WTC11 (cell line): ENCODE results near the gene NDUFAF8. TPM values are rescaled to one million over a fixed set of nuclear protein-coding genes. Genes with fewer than 3 reads are reported as not detected.

Experiments
- ATAC-seq: fragments of 200-7000 bp; cut with Tn5 transposase; 2 replicates; pipeline ENCODE4 v1.10.0; 2021; ENCODE audit warnings: mild to moderate bottlenecking, moderate library complexity
- CTCF ChIA-PET: fragments of 300-600 bp; sonication (Branson Sonifier 250); formaldehyde crosslinking; loops from one replicate; lab custom pipeline; 2021; ENCODE audit warnings: antibody characterized with exemption; lab: Charles Lee
- POLR2A ChIA-PET: fragments of 350-600 bp; sonication (Branson Sonifier 250); formaldehyde crosslinking; loops from one replicate; lab custom pipeline; 2021; ENCODE audit warnings: antibody characterized with exemption; lab: Charles Lee
- DNase-seq: peaks from one replicate; pipeline ENCODE4 v3.0.0; 2021; ENCODE audit warnings: low spot score
- H3K27ac Mint-ChIP-seq: 2 replicates; pipeline ENCODE4 v1.8.0; 2021; ENCODE audit warnings: mixed read lengths
- H3K27me3 Mint-ChIP-seq: 2 replicates; pipeline ENCODE4 v1.8.0; 2021; ENCODE audit warnings: low read depth, mild to moderate bottlenecking, moderate library complexity, mixed read lengths
- H3K36me3 Mint-ChIP-seq: 2 replicates; pipeline ENCODE4 v1.8.0; 2021; ENCODE audit warnings: mixed read lengths
- H3K4me1 Mint-ChIP-seq: 2 replicates; pipeline ENCODE4 v1.8.0; 2022; ENCODE audit warnings: mixed read lengths
- H3K4me3 Mint-ChIP-seq: 2 replicates; pipeline ENCODE4 v1.8.0; 2021; ENCODE audit warnings: mild to moderate bottlenecking, moderate library complexity, mixed read lengths
- H3K9me3 Mint-ChIP-seq: 2 replicates; pipeline ENCODE4 v1.8.0; 2021; ENCODE audit warnings: mixed read lengths
- ATF6 ChIP-seq: sonication (generic); formaldehyde crosslinking; IDR thresholded peaks from 2 replicates; pipeline ENCODE4 v1.8.1; 2023; ENCODE audit warnings: mild to moderate bottlenecking, missing genetic modification reagents
- E2F1 ChIP-seq: sonication (generic); formaldehyde crosslinking; IDR thresholded peaks from 2 replicates; pipeline ENCODE4 v1.8.0; 2022; ENCODE audit warnings: mild to moderate bottlenecking, missing genetic modification reagents
- E2F4 ChIP-seq: sonication (generic); formaldehyde crosslinking; IDR thresholded peaks from 2 replicates; pipeline ENCODE4 v1.8.1; 2022; ENCODE audit warnings: low read depth, mild to moderate bottlenecking, moderate library complexity, missing genetic modification reagents, borderline replicate concordance
- ELF4 ChIP-seq: sonication (generic); formaldehyde crosslinking; IDR thresholded peaks from 2 replicates; pipeline ENCODE4 v1.8.1; 2022; ENCODE audit warnings: low read depth, mild to moderate bottlenecking, moderate library complexity, missing genetic modification reagents
- FOXP1 ChIP-seq: sonication (generic); formaldehyde crosslinking; IDR thresholded peaks from 2 replicates; pipeline ENCODE4 v1.8.0; 2022; ENCODE audit warnings: missing genetic modification reagents, mild to moderate bottlenecking, moderate library complexity, borderline replicate concordance
- JAZF1 ChIP-seq: fragments of 250-450 bp; sonication (Bioruptor Pico); IDR thresholded peaks from 2 replicates; pipeline ENCODE4 v1.9.0; 2021; ENCODE audit warnings: moderate library complexity, mild to moderate bottlenecking, inconsistent platforms
- MYBL2 ChIP-seq: sonication (generic); formaldehyde crosslinking; IDR thresholded peaks from 2 replicates; pipeline ENCODE4 v1.8.1; 2023; ENCODE audit warnings: mild to moderate bottlenecking, moderate library complexity, missing genetic modification reagents
- PRDM15 ChIP-seq: sonication (generic); formaldehyde crosslinking; IDR thresholded peaks from 2 replicates; pipeline ENCODE4 v1.8.0; 2022; ENCODE audit warnings: missing genetic modification reagents
- TCF7 ChIP-seq: sonication (generic); formaldehyde crosslinking; IDR thresholded peaks from 2 replicates; pipeline ENCODE4 v1.8.0; 2022; ENCODE audit warnings: mild to moderate bottlenecking, low read depth, missing genetic modification reagents, moderate library complexity
- ZNF263 ChIP-seq: sonication (generic); formaldehyde crosslinking; IDR thresholded peaks from 2 replicates; pipeline ENCODE4 v1.8.1; 2022; ENCODE audit warnings: low read depth, mild to moderate bottlenecking, moderate library complexity, missing genetic modification reagents
- ZNF317 ChIP-seq: sonication (generic); formaldehyde crosslinking; IDR thresholded peaks from 2 replicates; pipeline ENCODE4 v1.8.1; 2023; ENCODE audit warnings: low read depth, mild to moderate bottlenecking, moderate library complexity, missing genetic modification reagents, borderline replicate concordance
- total RNA-seq: library from RNA; stranded (reverse); gene quantifications from 3 replicates; pipeline ENCODE4 v1.2.3, GENCODE V29; 2021
- TF ChIP-seq, protein P1 (sequence below): sonication (generic); formaldehyde crosslinking; IDR thresholded peaks from 2 replicates; pipeline ENCODE4 v1.8.1; 2023; ENCODE audit warnings: mild to moderate bottlenecking, missing genetic modification reagents, moderate library complexity
- TF ChIP-seq, protein P2 (sequence below): sonication (generic); formaldehyde crosslinking; IDR thresholded peaks from 2 replicates; pipeline ENCODE4 v1.8.1; 2023; ENCODE audit warnings: mild to moderate bottlenecking, missing genetic modification reagents
- TF ChIP-seq, protein P3 (sequence below): fragments of 250-450 bp; sonication (Bioruptor Pico); IDR thresholded peaks from 2 replicates; pipeline ENCODE4 v1.9.0; 2021; ENCODE audit warnings: mild to moderate bottlenecking

The NDUFAF8 gene
- total RNA-seq, 1 experiment from 2014 or later = 73.0 TPM

- Mint-ChIP-seq H3K27me3 (no peaks in the 10 kb centered on the region), H3K4me3 (no peak overlapping the region), H3K9me3 (no peaks in the 10 kb centered on the region), H3K4me1 (0 out of 2 replicates have a peak, but pooled peaks cover 5% of the 10 kb centered on the region), H3K36me3 (peaks cover 7% of the 10 kb centered on the region; the same call in 1 of the 2 replicates), H3K27ac (no peak overlapping the region)
- DNase-seq = no peak
- ChIA-PET CTCF (interaction anchor here (0.9 kb wide), 1 partner anchor 33 kb away, joined by 3 read pairs; no protein-coding TSS in a partner anchor), POLR2A (no interaction called here)
- no peak for TF ChIP-seq E2F4 (CRISPR knock-in tag)
- no peak for TF ChIP-seq PRDM15
- TF ChIP-seq, protein P1, sequence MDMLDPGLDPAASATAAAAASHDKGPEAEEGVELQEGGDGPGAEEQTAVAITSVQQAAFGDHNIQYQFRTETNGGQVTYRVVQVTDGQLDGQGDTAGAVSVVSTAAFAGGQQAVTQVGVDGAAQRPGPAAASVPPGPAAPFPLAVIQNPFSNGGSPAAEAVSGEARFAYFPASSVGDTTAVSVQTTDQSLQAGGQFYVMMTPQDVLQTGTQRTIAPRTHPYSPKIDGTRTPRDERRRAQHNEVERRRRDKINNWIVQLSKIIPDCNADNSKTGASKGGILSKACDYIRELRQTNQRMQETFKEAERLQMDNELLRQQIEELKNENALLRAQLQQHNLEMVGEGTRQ (CRISPR knock-in tag) = no peak
- TF ChIP-seq JAZF1 (CRISPR knock-in tag) = no peak
- TF ChIP-seq, protein P2, sequence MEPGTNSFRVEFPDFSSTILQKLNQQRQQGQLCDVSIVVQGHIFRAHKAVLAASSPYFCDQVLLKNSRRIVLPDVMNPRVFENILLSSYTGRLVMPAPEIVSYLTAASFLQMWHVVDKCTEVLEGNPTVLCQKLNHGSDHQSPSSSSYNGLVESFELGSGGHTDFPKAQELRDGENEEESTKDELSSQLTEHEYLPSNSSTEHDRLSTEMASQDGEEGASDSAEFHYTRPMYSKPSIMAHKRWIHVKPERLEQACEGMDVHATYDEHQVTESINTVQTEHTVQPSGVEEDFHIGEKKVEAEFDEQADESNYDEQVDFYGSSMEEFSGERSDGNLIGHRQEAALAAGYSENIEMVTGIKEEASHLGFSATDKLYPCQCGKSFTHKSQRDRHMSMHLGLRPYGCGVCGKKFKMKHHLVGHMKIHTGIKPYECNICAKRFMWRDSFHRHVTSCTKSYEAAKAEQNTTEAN (CRISPR knock-in tag) = no peak
- TF ChIP-seq ELF4 (CRISPR knock-in tag) = no peak
- no peak for ATAC-seq
These were observed 48.8 kb downstream of the NDUFAF8 start for GRCh38 chr17:81287741-81288430.

DNA sequence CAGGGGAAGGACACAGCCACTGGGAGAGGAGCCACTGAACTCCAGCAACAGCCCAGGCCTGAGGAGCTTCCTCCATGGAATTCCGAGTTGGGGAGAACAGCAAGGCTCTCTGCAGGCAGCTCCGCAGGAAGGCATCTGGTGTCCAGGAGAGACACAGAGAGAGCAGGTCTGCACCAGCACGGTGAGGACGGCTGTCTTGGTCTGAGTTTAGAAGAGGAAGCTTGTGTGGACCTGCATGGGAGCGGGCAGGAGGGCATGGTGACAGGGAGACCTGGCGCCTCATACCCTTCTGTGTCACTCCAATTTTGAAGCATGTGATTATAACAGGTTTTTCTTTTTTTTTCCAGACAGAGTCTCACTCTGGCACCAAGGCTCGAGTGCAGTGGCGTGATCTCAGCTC, 49.6 kb downstream of the NDUFAF8 start:
- H3K27me3 Mint-ChIP-seq = no peaks in the 10 kb centered on the region
- DNase-seq = no peak
- no peak for ATAC-seq
- no peak overlapping the region for H3K27ac Mint-ChIP-seq
- no peak overlapping the region for H3K4me3 Mint-ChIP-seq
- peaks cover 7% of the 10 kb centered on the region; the same call in 1 of the 2 replicates for H3K36me3 Mint-ChIP-seq
- POLR2A ChIA-PET = no interaction called here
- H3K9me3 Mint-ChIP-seq = no peaks in the 10 kb centered on the region
- peaks cover 5% of the 10 kb centered on the region; the same call in 1 of the 2 replicates for H3K4me1 Mint-ChIP-seq
- CTCF ChIA-PET = no interaction called here
- no peak for TF ChIP-seq ATF6
- no peak for TF ChIP-seq E2F1 (CRISPR knock-in tag)
- no peak for TF ChIP-seq TCF7 (CRISPR knock-in tag)
- TF ChIP-seq ZNF263 (CRISPR knock-in tag) = no peak
- TF ChIP-seq, protein P3, sequence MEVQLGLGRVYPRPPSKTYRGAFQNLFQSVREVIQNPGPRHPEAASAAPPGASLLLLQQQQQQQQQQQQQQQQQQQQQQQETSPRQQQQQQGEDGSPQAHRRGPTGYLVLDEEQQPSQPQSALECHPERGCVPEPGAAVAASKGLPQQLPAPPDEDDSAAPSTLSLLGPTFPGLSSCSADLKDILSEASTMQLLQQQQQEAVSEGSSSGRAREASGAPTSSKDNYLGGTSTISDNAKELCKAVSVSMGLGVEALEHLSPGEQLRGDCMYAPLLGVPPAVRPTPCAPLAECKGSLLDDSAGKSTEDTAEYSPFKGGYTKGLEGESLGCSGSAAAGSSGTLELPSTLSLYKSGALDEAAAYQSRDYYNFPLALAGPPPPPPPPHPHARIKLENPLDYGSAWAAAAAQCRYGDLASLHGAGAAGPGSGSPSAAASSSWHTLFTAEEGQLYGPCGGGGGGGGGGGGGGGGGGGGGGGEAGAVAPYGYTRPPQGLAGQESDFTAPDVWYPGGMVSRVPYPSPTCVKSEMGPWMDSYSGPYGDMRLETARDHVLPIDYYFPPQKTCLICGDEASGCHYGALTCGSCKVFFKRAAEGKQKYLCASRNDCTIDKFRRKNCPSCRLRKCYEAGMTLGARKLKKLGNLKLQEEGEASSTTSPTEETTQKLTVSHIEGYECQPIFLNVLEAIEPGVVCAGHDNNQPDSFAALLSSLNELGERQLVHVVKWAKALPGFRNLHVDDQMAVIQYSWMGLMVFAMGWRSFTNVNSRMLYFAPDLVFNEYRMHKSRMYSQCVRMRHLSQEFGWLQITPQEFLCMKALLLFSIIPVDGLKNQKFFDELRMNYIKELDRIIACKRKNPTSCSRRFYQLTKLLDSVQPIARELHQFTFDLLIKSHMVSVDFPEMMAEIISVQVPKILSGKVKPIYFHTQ (CRISPR knock-in tag) = no peak
- no peak for TF ChIP-seq PRDM15
- TF ChIP-seq ZNF317 (CRISPR knock-in tag) = no peak
- no peak for TF ChIP-seq FOXP1 (CRISPR knock-in tag)
- TF ChIP-seq MYBL2 = no peak
